Panc1 (cell line): Measurements from ENCODE around the gene PPM1B.

Experiments used
- TF ChIP-seq, protein P1 (sequence below): fragments of 450-650 bp; IDR thresholded peaks from 2 replicates; pipeline ENCODE4 v1.5.1; 2017; ENCODE audit warnings: mild to moderate bottlenecking
- TF ChIP-seq, protein P2 (sequence below), 2 experiments: IDR thresholded peaks; 2 replicates each; pipeline ENCODE4 v1.6.1; 2011 to 2012; ENCODE audit warnings: low read depth in 2 of 2, control low read depth in 1 of 2, low read length in 1 of 2, mild to moderate bottlenecking in 1 of 2, moderate library complexity in 1 of 2; ENCODE audit not compliant: insufficient read depth in 1 of 2

DNA sequence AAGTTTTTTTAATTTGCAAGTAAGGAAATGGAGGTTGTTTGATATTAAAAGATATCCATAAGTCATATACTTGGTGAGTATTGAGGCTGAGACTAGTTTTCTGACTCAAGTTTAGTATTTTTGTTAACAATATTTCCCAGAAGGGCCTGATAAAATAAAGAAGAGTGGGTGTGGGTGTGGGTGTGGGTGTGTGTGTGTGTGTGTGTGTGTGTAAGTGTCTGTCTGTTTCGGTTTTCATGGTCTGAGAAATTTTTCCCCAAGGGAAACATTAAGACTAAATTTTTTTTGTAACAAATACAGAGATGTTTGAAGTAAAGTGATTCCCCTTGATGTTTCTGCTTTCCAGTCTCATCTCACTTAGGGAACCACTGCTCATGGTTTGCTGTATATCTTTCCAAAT lies 36.5 kb downstream of the PPM1B start:
- TF ChIP-seq, protein P1, sequence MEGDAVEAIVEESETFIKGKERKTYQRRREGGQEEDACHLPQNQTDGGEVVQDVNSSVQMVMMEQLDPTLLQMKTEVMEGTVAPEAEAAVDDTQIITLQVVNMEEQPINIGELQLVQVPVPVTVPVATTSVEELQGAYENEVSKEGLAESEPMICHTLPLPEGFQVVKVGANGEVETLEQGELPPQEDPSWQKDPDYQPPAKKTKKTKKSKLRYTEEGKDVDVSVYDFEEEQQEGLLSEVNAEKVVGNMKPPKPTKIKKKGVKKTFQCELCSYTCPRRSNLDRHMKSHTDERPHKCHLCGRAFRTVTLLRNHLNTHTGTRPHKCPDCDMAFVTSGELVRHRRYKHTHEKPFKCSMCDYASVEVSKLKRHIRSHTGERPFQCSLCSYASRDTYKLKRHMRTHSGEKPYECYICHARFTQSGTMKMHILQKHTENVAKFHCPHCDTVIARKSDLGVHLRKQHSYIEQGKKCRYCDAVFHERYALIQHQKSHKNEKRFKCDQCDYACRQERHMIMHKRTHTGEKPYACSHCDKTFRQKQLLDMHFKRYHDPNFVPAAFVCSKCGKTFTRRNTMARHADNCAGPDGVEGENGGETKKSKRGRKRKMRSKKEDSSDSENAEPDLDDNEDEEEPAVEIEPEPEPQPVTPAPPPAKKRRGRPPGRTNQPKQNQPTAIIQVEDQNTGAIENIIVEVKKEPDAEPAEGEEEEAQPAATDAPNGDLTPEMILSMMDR: no peak
- TF ChIP-seq, protein P2, sequence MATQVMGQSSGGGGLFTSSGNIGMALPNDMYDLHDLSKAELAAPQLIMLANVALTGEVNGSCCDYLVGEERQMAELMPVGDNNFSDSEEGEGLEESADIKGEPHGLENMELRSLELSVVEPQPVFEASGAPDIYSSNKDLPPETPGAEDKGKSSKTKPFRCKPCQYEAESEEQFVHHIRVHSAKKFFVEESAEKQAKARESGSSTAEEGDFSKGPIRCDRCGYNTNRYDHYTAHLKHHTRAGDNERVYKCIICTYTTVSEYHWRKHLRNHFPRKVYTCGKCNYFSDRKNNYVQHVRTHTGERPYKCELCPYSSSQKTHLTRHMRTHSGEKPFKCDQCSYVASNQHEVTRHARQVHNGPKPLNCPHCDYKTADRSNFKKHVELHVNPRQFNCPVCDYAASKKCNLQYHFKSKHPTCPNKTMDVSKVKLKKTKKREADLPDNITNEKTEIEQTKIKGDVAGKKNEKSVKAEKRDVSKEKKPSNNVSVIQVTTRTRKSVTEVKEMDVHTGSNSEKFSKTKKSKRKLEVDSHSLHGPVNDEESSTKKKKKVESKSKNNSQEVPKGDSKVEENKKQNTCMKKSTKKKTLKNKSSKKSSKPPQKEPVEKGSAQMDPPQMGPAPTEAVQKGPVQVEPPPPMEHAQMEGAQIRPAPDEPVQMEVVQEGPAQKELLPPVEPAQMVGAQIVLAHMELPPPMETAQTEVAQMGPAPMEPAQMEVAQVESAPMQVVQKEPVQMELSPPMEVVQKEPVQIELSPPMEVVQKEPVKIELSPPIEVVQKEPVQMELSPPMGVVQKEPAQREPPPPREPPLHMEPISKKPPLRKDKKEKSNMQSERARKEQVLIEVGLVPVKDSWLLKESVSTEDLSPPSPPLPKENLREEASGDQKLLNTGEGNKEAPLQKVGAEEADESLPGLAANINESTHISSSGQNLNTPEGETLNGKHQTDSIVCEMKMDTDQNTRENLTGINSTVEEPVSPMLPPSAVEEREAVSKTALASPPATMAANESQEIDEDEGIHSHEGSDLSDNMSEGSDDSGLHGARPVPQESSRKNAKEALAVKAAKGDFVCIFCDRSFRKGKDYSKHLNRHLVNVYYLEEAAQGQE (IDR thresholded peaks at IDR 0.05; ENCODE audit: insufficient read depth in 1 of 2, low read depth in 2 of 2, low read length in 1 of 2): no peak
